Fibroblast of mammary gland (primary cell): Measurements from ENCODE around the gene CCM2.

Experiments used
- DNase-seq: peaks from one replicate; pipeline ENCODE4 v3.0.0-alpha.2; 2010; ENCODE audit warnings: low read depth
- H3K4me3 ChIP-seq: 2 replicates; pipeline ENCODE4 v1.5.1; 2011; ENCODE audit warnings: low read depth, mild to moderate bottlenecking, low read length, moderate library complexity; ENCODE audit not compliant: control insufficient read depth
- CTCF ChIP-seq: conservative IDR thresholded peaks from 2 replicates; pipeline ENCODE4 v1.5.1; 2011; ENCODE audit warnings: low read depth, low read length, inconsistent platforms; ENCODE audit not compliant: control insufficient read depth, insufficient read depth

Gene CCM2

DNA sequence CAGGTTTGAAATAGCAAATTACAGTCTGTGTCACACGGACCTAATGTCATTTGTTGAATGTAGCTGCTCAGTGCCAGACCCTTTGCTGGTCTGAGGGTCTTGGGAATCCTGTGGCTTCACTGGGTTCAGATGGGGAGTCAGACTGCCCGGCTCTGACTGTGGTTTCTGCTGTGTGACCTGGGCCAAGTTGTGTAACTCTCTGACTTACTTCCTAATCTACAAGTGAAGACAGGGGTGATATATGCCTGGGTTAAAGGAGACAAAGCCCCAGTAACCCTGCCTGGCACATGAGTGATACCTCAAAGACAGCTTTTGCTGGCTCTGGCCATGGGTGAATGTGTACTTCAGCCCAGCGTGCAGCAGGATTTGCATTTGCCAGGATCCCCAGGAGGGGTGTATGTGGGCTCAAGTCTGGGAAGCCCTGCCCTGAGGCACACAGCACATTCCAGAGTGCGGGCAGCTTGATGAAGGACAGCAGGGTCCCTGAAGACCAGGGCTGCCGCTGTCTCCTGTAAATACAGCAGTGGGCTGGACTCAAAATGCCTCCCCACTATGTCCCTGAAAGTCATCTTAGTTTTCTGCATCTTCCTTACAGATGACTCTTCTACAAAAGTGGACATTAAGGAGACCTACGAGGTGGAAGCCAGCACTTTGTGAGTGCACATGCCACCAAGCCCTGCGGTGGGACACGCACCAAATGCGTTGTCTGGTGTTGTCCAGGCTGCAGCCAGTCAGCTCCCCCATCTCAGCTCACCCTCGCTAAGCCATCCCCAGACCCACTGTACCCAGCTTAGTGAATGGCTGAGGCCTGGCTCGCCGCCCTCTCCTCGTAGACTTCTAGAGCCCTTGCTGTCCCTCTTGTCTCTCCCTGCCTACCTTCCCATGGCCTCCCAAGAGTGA is 72.4 kb downstream of the CCM2 start:
- DNase-seq = peak; percentile 52
- no peak overlapping the region for H3K4me3 ChIP-seq
- TF ChIP-seq CTCF = no peak

DNA sequence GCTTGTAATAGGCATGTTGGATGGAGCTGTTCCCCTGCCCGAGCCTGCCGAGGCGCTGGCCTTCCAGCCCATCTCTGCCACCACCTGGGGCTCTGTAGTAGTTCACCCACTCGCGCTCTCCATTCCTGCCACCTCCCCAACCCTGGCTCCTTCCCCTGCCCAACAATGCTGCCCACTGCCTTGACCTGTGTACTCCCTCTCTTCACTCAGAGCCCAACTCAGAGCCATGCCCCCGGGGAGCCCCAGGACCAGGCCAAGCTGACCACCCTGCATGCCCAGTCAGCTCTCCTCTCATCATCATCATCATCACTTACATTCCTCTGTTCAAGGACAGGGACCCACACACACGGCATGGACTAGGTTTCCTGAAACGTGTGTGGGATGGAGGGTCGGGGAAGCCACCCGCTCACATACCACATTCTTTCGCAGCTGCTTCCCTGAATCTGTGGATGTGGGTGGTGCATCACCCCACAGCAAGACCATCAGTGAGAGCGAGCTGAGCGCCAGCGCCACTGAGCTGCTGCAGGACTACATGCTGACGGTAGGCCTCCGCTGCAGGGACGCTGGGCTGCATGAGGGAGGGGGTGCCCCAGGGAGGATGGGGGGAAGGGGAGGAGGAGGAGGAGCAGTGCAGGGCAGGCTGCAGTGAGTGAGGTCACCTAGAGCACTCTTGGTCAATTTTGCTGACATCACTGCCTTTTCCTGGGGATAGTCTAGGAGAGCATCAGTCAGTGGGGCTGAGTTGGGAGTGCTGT is 73.2 kb downstream of the CCM2 start:
- peak; percentile 37 for DNase-seq

GRCh38 chr7:45073786-45074527 is 74.0 kb downstream of the CCM2 start:
- H3K4me3 ChIP-seq = no peak overlapping the region
- no peak for DNase-seq
- TF ChIP-seq CTCF = no peak

More for the DNA sequence above, 73.2 kb downstream of the CCM2 start:
- TF ChIP-seq CTCF = no peak
- no peak overlapping the region for H3K4me3 ChIP-seq

GRCh38 chr7:45074528-45075354 is 74.7 kb downstream of the CCM2 start:
- TF ChIP-seq CTCF = no peak
- no peak for DNase-seq
- H3K4me3 ChIP-seq = no peak overlapping the region

DNA sequence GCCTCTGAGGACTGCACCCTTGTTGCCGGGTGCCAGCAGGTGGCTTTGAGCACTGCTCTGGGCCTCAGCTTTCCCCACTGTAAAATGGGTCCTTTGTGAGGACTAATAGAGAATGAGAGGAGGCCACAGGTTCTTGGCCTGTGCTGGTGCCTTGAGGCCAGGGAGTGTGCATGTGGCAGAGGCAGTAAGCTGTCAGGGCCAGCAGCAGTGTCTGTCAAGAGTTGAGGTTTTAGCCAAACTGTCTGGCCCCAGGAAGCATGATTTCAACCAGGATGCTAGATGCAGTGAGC is 75.3 kb downstream of the CCM2 start:
- no peak for TF ChIP-seq CTCF
- H3K4me3 ChIP-seq = no peak overlapping the region
- DNase-seq = no peak
